IPS-18c (cell line): ENCODE measurements around the gene EGLN1.

Source experiments
- H3K4me3 ChIP-seq: 2 replicates; pipeline ENCODE4 v1.7.0; 2013; ENCODE audit warnings: low read depth, mild to moderate bottlenecking, low read length, moderate library complexity; ENCODE audit not compliant: insufficient read depth
- H3K9me3 ChIP-seq: one replicate; pipeline ENCODE4 v1.6.1; 2013; ENCODE audit warnings: mild to moderate bottlenecking, low read length, moderate library complexity; ENCODE audit not compliant: control insufficient read depth, insufficient read depth

EGLN1 gene

GRCh38 chr1:231326248-231326647, 95.8 kb downstream of the EGLN1 start:
- H3K4me3 ChIP-seq = no peak overlapping the region
- H3K9me3 ChIP-seq = no peaks in the 10 kb centered on the region

- Histone ChIP-seq H3K9me3 (no peaks in the 10 kb centered on the region), H3K4me3 (no peak overlapping the region)
These were observed 97.4 kb downstream of the EGLN1 start for GRCh38 chr1:231324660-231325059.

GRCh38 chr1:231322880-231323530, 99.1 kb downstream of the EGLN1 start:
- H3K9me3 ChIP-seq = no peaks in the 10 kb centered on the region
- no peak overlapping the region for H3K4me3 ChIP-seq

GRCh38 chr1:231319080-231319479, 103.0 kb downstream of the EGLN1 start:
- H3K4me3 ChIP-seq = no peak overlapping the region
- no peaks in the 10 kb centered on the region for H3K9me3 ChIP-seq

GRCh38 chr1:231318568-231318967, 103.5 kb downstream of the EGLN1 start:
- Histone ChIP-seq H3K9me3 (no peaks in the 10 kb centered on the region), H3K4me3 (no peak overlapping the region)

GRCh38 chr1:231318015-231318355, 104.1 kb downstream of the EGLN1 start:
- no peaks in the 10 kb centered on the region for H3K9me3 ChIP-seq
- no peak overlapping the region; the same call in 1 of the 2 replicates for H3K4me3 ChIP-seq

- H3K9me3 ChIP-seq = no peaks in the 10 kb centered on the region
- no peak overlapping the region; the same call in 1 of the 2 replicates for H3K4me3 ChIP-seq
These were observed 104.6 kb downstream of the EGLN1 start for GRCh38 chr1:231317306-231318014.

- H3K4me3 ChIP-seq = no peak overlapping the region
- no peaks in the 10 kb centered on the region for H3K9me3 ChIP-seq
These were observed 106.2 kb downstream of the EGLN1 start for GRCh38 chr1:231315887-231316286.
